HG03060 (cell line): ENCODE results near the gene ABCC8.

ENCODE experiments used
- ATAC-seq: cut with Tn5 transposase; IDR thresholded peaks from one replicate; pipeline ENCODE4 v1.9.1; 2021; ENCODE audit warnings: low read depth, moderate number of reproducible peaks; ENCODE audit not compliant: unreplicated experiment

ABCC8 gene

DNA sequence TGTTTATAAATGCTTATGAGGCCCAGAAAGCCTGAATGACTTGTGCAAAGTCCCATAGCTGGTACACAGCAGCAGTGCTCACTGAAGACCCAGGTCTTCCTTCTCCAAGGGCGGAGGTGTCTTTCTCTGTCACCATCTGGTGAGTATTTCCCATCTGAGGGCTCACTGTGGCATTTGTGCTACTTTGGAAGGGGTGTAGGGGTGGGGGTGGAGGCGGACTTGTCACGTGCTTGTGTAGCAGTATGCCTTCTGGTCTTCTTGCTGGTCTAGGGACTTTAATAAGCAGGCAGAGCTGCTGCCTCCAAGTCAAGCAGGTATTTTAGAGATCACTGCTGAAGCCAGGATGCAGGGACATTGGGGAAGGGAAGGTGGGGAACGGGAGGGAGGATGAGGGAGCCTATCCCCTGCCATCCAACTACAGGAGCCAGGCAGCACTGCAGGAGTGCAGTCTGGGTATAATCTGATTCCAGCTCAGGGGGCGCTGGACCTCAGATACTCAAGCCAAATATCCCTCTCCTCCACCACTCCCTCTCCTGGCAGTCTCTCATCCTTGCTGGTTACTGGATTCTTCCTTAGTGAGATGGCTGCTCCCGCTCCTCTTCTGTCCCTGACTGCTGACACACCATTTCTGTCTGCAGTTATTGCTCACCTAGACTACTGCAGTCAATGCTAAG is 3.4 kb downstream of the ABCC8 start:
- no peak for ATAC-seq

DNA sequence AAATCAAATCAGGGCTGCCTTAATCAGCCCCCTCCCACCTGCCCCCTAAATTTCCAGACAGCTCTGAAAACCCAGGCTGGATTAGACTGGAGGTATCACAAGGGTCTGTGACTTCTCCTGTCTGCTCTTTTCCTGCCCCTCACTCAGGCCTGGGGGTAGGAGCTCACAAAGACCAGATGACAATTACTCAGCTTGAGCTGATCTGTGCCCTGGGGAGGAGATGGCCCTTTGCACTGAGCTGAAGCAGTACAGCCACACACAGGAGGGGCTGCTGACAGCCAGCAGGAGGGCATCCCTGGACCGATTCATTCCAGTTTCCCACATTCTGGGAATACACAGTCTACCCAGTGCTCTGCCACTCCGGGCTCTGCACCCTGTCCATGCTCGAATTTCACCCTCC is 4.2 kb downstream of the ABCC8 start:
- ATAC-seq = no peak

DNA sequence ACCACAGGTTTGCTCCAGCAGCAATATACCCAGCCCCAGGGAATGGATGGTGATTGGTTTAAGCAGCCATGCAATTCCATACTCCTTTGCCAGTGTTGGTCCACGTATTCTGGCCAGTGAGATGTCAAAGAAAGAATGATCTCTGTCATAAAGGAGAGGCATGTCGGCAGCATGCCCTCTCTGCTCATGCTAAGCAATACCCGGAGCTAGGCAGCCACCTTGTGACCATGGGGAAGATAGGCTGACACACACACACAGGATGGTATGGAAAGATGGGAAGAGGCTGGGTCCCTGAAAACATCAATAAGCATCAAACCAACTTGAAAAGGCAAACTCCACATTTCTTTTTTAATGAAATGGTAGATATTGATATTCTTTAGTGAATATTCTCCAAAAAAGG is 5.1 kb downstream of the ABCC8 start:
- no peak for ATAC-seq

DNA sequence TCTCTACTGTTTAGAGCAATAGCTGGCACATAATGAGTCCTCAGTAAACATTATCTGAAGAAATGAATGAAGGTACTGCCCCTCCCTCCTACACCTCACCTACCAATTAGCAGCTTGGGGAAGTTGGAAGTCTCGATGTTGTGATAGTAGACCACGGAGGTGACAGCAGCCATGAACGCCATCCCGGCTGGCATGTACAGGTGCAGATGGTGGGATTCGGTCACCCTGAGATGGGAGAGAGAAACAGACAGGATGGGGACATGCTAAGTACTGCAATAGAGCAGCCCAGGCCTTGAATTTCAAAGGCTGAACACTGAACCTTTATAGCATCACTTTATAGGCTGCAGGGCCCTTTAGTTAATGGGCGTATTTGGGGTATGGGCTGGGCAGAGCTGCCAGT is 6.6 kb downstream of the ABCC8 start:
- no peak for ATAC-seq

DNA sequence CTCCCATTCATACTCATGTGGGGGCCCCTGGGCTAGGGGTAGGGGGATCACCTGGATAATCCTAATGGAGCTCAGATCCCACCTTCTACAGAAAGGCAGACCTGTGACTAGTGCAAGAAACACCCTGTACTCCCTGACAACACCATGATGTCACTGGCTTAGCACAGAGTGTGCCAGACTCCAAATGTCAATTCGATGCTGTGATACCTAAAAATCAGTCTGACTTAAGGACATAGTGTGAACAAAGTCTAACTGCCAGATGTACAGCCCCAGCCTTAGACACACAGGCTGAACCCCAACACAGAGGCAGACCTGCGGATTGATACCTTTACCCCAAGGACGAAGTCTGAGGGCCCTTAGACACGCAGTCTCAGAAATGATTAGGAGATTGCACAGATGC is 8.5 kb downstream of the ABCC8 start:
- no peak for ATAC-seq

DNA sequence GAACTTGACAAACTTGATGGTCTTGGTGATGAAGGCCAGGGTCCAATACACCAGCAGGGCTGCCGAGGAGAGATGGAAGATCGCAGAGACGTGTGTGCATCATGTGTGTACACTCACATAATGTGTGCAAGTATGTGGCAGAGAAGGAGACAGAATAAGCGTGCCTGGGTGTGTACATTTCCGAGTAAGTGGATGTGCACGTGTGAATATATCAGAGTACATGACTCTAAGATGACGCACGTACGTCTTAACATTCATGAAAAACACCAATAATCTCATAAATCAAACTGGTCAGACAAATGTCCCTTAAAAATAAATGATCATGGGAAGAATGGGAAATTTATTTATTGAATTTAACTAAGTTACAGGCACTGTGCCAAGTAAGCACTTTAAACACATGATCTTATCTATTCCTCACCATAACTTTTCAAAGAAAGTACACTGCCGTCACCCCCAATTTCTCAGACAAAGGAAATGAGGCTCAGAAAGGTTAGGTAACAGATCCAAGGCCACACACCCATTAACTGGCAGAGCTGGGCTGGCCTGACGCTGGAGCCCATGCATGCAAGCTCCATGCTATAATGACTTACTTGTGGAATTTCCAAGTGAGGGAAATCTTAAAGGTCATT is 13.0 kb downstream of the ABCC8 start:
- no peak for ATAC-seq

DNA sequence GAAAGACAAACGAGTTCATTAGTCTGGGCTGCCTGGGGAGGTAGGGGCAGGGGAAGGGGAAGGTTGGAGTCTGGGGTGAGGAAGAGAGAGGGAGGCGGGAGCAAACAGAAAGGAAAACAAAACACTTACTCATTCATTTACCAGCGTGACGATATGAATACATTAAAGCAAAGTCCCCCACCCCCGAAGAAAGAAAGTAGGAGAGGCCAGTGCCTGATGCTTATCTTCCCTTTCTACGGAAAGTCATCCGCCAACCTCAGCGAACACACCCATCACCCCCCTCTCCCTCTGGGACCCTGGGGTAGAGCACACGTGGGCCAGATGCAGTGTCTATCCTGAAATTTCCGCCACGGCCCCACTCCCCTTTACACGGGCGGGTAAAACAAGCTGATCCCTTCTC is 13.7 kb downstream of the ABCC8 start:
- ATAC-seq = no peak

DNA sequence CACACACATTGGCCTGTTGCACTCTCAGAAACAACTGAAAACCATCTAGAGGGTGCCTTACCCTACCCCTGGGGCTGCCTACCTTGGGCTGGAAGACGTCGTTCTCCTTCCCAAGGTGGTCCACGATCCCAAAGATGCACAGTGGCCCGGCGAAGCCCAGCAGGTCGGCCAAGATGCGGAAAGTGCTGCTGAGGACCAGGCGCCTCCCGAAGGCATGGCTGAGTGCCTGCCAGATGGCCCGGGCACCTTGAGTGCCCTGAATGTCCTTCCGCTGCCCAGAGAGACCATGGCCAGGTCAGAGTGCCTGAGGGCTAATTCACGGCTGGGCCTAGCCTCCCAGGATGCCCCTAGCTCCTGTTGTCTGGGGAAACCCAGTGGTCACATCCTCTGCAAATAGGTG is 16.2 kb downstream of the ABCC8 start:
- no peak for ATAC-seq

DNA sequence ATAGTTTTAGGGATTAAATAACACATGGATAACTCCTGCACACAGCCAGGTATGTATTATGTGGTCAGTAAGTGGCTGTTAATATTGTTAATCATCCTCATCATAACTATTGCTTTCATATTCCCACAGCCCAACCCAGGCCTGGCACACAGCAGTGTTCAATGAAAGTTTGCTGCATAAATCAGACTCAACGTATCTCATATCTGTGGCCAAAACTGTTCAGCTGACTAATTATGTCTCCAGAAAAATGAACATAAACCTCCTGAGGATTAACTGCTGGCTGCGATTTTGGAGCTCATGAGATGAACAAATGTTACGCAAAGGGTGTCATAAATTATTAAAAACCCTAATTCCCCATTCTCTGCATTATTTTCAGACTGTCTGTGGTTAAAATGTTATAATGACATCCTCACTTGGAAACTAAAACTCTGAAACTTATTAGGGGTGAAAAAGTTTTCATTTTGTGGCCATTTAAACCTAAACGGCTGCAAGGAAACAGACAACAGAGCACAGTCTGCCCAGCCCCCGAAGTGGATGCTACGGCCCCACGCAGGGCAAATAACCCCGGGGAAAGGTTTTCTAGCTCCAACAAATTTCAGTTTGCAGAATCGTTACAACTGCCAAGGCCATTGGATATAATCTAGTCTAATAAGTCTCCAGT is 17.3 kb downstream of the ABCC8 start:
- no peak for ATAC-seq

DNA sequence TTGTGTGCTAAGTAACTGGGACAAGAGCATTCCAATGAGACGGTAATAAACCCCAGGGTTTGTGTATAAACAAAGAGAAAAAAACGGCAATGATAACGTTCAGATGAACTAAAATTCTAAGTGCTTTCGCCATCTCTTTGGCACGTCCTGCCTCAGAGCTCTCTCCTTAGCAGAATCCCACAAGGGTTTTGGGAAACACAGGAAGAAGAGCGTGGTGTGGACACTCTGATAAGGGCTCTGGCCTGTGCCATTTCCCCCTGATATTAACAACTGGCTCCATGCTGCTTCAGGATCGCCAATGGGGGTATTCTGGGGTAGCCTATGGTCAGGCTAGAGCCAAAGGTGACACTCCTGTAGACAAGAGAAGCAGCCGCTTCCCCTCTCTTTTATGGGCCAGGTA is 18.4 kb downstream of the ABCC8 start:
- ATAC-seq = no peak

DNA sequence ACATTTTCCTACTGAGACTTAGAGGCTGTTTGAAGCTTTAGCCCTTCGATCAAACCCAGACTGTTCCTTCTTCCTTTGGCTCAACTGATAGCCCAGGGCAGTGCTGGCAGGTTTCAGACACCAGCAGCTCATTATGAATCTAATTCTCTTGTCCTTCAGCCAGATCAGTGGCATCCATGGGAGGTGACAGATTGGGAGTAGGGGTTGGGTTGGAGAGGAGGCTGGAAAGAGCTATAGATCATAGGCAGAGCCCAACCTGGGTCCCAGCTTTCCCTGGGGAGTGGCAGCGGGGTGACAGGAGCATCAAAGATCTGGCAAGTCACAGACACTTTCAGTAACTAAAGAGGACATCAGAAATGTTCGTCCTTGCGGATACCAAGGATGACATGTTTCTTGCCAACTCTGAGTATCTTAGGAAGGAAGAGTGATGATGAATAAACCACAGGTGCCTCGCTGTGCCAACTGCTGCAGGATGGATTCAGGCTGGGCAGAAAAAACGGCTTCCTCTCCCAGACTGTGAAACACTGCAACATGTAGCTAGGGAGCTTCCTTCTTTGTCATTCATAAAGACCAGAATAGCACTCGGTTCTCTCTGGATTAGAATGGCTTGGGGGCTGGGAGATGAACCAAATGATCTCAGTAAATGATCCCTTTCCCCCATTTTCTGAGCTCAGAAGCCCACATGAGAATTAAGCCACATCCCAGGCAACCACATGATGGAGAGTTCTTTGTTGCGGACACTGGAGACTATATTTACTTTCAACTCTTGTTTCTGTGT is 19.1 kb downstream of the ABCC8 start:
- ATAC-seq = no peak

DNA sequence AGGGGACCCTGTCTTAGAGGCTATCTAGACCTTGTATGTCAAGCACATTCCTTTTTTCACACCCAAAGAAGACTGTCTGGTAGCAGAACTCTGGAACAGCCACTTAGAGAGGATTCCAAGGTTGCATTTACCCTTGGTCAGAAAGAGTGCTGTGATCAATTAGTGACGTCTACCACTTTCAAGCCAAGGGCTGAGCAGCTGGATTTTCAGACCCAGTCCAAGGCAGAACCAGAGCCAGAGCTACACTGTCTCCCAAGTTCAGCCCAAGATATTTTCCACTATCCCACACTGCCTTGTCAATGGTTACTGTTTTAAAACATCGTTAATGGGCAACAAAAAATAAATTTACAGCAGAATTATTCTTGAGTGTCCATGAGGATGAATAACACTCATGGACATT is 24.0 kb downstream of the ABCC8 start:
- ATAC-seq = no peak

DNA sequence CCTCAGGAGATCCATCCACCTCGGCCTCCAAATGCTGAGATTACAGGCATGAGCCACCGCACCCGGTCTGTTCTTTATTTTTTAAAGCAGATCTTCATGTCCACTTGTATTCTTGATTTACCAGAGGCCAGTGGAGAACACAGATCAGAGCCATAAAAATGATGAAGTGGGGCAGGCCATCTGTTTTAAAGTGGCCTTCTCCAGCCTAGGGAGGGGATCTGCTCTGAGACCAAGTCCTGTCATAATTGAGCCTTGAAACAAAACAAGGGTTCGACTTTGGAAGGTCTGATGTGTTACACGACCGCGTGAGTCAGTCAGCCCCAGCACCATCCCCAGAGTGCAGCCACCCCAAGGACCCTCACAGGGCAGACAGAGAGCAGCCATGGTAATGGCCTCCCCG is 27.5 kb downstream of the ABCC8 start:
- no peak for ATAC-seq

DNA sequence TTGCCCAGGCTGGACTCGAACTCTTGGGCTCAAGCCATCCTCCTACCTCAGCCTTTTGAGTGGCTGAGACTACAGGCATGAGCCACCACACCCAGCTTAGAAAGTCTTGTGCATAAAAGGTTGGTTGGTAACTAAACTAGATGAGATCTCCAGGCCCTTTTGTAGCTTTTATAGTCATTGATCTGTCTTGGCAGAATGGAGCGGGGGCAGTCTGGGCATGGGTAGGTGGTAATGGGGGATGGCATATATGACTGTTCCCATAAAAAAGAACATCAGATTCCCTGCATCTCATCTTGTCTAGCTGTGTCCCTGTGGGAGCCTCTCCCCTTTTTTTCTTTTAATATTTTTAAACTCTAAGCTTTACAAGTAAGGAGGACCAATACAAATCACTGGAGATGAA is 30.2 kb downstream of the ABCC8 start:
- ATAC-seq = no peak

DNA sequence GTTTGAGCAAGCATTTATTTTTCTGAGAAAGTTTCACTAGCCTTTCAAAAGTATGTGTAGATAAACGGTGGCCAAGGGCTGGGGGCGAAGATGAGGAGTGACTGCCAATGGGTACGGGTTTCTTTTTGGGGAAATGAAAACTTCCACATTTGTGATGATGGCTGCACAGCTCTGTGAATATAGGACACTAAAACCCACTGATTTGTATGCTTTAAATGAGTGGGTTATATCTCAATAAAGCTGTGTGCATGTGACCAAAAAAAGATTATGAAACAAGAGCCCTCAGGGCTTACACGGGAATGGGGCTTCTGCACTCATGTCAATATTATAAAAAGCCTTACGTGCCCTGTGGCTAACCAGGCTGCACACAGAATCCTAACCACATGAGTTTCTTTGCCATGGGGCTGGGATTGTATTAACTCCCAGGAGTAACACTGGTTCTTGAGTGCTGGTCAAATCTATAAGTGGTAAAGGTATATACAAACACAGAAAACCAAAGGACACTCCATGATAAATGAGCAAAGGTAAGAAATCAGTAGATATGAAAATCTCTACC is 31.3 kb downstream of the ABCC8 start:
- ATAC-seq = no peak

DNA sequence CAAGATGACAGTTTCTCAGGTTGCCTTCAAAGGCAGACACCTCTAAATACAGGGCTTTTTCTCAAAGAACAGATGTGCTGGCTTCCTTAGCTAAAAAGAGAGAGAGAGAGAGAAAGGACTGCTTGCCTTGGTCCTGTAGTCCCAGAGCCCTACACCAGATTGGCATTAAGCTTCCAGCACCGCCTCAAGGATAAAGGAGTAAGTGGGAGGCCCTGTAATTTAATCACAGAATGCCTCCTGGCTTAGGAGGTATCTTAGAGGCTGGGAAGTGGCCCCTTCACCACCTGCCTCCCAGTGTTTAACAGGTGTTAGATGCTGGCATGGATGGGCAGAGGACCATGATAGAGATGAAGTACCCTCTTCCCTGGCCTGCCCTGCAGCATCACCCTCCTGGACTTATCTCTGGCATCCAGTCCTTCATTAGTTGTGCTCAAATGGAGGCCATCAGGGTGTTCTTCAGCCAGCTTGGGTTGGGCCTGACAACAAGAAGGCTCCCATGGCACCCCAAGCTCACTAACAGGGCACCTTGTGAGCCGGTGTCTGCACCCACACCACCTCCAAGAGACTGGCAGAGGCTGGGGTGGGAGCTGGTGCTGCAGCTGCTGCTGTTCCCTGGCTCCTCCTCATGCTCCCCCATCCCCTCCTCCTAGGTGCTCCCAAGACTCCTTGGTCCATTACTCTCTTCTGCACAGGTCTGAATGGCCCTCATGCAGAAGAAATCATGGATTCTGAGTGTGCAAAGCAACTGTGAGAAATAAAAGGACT is 32.5 kb downstream of the ABCC8 start:
- no peak for ATAC-seq

DNA sequence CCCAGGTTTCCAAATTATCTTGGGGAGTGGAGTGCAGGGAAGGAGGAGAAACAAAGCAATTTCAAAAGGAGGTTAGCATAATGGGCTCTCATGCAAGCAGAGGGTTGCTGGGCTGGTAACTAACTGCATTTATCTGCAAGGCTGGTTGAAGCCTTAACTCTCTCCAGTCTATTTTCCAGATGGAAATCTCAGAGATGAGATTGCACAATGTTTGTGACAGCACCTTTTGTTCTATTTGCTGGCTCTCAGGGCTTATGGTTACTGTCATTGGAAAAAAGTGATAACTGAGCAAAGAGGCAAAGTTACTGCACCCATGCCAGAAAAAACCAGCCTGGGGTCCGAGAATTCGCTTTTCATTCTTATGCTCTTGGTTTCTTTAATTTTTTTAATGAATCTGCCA is 33.2 kb downstream of the ABCC8 start:
- no peak for ATAC-seq

DNA sequence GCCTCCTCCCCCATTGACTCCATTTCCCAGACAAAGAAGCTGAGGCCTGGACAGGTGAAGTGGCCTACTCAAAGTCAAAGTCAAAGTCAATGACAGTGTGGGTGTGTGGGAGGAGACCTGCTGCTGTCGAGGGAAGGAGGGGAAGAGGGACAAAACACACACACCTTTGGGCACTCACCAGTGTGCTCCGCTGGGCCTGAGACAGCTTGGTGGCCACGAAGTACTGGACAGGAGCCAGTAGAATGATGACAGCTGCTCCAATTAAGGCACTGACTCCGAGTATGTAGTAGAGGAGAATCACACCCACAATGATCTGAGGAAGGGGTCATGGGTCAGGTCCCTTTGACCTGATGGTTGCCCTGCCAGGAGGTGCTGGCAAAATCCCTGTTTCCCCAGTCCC is 33.6 kb downstream of the ABCC8 start:
- no peak for ATAC-seq

DNA sequence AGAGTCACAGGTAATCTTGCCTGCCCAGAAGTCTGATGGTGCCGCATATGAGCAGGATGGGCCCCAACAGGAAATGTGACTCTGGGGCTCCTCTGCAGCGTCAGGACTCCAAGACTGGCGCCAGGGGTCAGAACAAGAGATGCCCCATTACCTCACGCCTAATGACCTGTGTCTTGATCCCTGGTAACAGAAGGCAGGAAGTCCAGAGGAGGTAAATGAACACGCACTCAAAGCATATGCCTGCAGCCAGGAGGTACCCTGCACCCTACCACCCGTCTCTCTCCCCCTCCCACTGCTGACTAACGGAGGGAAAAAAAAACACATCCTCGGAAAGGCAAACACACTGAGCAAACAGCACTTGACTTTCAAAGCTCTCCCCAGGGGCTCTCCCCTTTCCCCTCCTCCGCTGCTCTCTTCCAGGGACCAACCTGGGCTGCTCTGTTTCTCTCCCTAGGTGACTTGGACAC is 37.3 kb downstream of the ABCC8 start:
- ATAC-seq = no peak

DNA sequence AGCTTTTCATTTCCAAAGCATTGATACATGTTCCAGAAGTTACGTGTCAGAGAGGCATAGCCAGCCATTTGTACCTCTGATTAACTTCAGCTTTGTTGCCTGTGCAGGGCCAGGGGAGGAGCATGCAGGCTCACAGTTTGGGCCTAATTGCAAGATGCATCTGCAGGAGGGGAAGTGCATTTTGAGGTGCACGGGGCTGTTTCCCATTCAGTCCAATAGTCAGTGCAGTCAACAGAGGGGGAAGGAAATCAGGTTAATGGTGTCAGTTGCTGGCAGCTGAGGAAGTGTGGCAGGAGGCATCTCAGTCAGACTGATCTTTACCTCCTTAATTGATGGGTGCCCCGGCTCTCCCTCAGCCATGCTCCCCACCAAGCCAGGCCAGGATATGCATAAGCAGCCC is 39.3 kb downstream of the ABCC8 start:
- no peak for ATAC-seq
